B cell (primary cell): Measurements from ENCODE around the gene TOB2.

Source experiments
- CTCF ChIP-seq: fragments of 200-600 bp; IDR thresholded peaks from one replicate; pipeline ENCODE4 v1.8.0; 2022; ENCODE audit warnings: antibody characterized with exemption, mild to moderate bottlenecking
- EZH2 ChIP-seq: IDR thresholded peaks from 2 replicates; pipeline ENCODE4 v1.6.1; 2012; ENCODE audit warnings: borderline replicate concordance, low read depth, mild to moderate bottlenecking, moderate library complexity, low read length; ENCODE audit not compliant: insufficient read depth, poor library complexity, severe bottlenecking

GRCh38 chr22:41445129-41446056, 1.2 kb downstream of the TOB2 start:
- TF ChIP-seq CTCF (no peak), EZH2 (no peak)
